HG03066 (cell line): ENCODE results near the gene PTGES3L.

Source experiments
- ATAC-seq: cut with Tn5 transposase; IDR thresholded peaks from one replicate; pipeline ENCODE4 v1.9.1; 2021; ENCODE audit warnings: low read depth; ENCODE audit not compliant: unreplicated experiment

The PTGES3L gene

DNA sequence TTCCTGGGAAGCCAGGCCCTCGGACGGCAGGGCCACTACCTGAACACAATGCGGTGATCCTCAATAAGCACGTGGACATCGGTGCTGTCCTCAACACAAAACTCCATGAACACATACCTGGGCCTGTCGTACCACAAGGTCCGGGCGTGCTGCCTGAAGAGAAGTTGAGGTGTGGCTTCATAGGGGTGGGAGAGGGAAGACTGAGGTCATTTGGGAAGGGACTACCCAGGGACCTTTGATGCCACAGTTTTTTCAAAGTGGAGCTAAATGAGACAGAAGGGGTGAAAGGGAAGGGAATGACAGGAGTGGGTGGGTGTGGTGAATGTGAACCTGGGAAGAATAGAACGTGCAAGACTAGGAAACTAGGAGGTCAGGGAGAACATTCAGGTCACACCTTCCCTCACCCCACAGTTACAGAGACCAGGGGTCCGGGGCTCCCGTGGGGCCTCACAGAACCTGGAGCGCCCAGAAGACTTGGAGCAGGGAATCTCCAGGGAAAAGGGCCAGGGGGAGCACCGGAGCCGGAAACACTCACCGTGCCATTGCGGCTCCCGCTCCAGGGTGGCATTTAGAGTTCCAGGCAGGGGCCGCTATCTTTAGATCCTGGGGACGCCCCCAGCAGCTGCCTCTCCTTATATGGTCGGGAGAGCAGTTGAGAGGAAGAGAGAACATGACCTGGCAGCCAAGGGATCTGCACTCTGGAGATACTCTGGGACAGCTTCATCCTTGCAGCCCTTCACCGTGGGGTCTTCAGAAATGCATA, at the start of gene PTGES3L:
Gene PTGES3L (minus strand): TSS at position 570 of the 763 bp plus-strand sequence. CDS start 27 bp downstream, at position 543.
- no peak for ATAC-seq

DNA sequence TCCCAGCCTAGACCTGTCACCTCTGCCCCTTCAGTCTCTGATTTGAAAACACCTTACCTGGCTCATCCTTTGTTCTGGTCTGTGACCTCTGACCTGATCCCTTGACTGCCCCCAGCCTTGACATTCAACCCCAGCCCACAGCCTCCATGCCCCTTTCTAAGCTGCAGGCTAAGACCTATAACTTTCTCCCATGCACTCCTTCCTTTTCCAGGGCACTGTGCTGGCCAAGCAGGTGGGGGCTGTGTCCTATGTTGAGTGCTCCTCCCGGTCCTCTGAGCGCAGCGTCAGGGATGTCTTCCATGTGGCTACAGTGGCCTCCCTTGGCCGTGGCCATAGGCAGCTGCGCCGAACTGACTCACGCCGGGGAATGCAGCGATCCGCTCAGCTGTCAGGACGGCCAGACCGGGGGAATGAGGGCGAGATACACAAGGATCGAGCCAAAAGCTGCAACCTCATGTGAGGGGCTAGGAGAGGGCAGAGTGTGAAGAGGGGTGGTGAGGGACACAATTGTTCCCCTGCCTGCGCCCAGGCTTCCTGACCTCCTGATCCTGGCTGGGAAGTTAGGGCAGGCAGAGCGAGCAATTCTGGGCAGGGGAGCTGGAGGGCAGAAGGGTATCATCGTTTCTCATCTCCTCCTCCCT, 48.5 kb upstream of the PTGES3L start:
- no peak for ATAC-seq

DNA sequence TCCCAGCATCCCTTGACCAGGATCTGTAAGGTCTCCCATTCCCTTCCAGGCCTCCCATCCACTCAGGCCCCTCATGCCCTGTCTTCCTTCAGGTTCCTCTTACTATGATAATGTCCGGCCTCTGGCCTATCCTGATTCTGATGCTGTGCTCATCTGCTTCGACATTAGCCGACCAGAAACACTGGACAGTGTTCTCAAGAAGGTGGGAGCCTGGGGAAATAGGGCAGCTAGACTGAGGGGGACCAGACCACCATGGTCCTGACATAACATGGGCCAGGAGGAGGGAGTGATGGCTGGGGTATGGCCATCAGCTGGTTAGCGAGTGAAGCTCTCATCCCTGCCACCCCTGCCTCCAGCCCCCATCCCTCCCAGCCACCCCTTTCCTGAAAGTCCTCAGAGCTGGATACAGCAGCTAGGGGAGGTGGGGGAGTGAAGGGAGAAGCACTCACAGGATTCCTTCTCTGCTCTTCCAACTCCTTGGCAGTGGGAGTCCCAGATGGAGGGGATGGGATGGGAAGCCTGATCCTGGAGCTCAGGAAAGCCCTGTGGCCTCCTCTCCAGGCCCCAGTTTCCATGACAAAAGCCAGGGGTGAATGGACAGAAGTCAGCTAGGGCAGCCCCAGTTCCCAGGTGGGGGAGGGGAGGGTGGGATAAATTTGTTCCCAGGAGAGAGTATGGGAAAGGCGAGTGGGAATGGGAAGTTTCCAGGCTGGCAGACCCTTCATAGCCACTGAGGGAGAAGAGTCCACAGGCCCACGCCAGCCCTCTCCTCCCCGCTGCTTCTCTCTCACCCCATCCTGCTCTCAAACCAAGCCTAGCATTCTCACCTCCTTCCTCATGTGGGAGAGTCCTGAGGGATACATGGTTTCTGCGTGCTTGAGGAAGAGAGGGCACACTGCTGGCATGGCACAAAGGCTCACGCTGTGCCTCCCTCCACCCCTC, 47.5 kb upstream of the PTGES3L start:
- no peak for ATAC-seq

DNA sequence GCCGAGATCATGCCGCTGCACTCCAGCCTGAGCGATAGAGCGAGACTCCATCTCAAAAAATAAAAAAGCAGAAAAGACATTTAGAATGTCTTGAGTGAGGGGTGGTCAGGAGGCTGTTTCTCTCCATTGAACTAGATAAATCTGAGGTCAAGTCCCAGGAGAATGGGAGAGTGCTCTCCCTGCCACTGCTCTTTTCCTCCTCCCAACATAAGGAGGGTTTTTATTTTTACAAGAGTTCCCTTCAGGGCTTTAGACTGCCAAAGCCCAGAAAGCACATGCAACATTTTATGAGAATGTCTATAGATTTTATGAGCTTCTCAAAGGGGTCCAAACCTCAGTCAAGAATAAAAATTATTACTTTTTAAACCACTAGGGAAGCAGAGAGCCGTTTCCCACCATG, 46.7 kb upstream of the PTGES3L start:
- no peak for ATAC-seq

DNA sequence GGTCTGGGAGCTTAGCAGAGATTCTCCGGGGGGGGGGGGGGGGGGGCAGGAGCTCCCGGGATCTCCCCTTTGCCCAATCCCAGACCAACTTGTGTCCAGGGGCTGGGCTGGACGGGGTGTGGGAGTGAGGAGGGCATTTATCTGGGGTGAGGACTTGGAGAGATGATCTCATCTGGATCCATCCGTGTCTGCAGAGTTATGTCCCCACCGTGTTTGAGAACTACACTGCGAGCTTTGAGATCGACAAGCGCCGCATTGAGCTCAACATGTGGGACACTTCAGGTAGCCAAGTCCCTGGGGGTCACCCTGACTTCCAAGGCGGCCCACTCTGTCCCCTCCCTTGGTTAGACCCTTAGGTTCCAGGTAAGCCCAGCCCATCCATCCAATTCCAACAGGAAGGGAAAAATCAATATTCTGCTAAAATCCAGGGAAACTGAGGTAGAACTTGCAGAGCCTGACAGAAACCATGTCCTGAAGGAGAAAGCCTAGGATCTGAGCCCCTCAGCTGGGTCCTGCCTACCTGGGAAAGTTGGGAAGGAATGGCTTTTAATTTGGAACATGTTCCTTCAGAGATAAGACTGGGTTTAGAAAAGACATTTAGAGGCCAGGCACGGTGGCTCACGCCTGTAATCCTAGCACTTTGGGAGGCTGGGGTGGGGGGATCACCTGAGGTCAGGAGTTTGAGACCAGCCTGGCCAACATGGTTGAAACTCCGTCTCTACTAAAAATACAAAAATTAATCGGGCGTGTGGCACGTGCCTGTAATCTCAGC, 46.1 kb upstream of the PTGES3L start:
- no peak for ATAC-seq

DNA sequence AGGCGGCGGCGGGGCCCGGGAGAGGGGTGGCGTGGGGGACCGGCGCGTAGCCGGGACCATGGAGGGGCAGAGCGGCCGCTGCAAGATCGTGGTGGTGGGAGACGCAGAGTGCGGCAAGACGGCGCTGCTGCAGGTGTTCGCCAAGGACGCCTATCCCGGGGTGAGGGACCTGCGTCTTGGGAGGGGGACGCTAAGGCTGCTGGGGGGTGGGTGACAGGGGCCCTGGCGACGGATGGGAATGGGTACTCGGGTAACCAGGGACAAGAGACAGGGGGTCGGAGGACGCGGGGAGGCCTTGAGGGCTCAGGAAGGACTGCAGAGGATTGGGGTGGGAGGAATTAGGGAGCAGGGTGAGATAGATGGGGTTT, 45.4 kb upstream of the PTGES3L start:
- ATAC-seq = no peak

DNA sequence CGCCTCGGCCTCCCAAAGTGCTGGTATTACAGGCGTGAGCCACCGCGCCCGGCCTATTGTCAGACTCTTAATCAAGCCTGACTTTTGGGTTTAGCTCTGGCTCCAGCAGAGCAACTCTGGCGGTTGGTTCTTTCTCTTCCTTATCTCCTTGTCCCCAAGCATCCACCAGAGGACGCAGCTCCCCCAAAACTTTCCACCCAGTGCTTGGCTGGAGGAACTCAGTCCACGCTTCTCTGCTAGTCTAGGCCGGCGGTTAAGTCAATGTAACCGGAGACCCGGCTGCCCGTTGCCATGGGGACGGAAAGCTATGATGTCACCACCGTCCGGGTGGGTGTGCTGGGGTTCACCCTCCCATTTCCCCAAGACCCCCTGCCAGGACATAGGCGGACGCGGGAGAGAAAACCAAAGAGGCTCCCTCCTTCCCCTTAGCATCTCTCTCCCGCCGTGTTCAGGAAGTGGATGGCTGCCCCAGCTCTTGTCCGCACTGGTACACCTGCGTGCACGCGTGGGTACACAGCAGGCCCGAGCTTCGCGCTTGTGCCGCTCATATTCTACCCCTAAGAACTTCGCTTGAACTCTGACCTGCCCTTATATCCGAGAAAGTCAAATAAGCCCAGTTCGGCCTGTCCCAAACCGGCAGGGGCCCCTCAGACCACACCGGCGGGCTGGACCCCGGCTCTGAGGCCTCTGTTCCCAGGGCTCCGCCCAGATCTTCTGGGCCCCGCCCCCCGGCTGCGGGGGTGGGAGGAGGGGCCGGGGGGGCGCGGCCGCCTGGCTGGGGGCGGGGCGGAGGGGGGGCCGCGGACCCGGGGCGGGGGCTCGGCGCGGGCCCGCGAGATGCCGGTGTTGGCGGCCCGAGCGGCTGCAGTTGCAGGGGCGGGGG, 44.8 kb upstream of the PTGES3L start, which contains the start of gene RND2:
Gene RND2 (plus strand): TSS at position 825 of the 883 bp plus-strand sequence. CDS start 117 bp downstream, outside the sequence.
- no peak for ATAC-seq

DNA sequence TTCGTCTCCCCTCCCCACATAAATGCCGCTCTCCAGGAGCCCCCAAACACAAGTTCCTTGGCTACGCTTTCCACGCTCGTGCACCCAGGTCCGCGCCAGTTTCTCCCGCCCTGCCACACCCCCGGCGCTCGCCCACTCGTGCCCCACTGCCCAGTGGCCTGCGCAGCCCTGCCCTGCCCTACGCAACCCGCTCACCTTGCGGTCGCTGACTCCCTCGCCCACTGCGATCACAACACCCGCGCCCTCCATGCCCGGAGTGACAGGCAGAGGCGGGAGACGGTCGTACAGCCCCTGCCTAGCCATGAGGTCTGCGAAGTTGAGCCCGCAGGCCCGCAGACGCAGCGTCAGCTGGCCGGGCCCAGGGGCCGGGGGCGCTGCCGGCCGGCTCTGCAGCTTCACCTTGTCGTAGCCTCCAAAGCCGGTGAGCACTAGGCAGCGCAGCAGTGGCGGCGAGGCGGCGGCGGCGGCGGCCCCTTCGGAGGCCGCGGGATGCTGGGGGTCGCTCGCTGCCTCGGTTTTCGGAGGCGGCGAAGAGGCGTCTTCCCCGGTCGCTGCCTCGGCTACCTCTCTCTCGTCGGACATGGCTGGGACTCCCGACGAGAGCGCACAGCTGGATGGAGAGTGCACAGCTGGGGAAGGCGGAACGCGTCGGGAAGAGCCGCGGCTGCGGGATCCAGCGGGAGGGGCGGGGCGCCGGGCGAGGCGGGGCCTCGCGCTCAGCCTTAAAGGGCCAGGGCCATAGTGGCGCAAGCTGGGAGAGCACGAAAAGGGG, 42.0 kb upstream of the PTGES3L start, which contains the start of gene VAT1:
Gene VAT1 (minus strand): TSS at position 645 of the 772 bp plus-strand sequence. CDS start 63 bp downstream, at position 582.
- no peak for ATAC-seq

DNA sequence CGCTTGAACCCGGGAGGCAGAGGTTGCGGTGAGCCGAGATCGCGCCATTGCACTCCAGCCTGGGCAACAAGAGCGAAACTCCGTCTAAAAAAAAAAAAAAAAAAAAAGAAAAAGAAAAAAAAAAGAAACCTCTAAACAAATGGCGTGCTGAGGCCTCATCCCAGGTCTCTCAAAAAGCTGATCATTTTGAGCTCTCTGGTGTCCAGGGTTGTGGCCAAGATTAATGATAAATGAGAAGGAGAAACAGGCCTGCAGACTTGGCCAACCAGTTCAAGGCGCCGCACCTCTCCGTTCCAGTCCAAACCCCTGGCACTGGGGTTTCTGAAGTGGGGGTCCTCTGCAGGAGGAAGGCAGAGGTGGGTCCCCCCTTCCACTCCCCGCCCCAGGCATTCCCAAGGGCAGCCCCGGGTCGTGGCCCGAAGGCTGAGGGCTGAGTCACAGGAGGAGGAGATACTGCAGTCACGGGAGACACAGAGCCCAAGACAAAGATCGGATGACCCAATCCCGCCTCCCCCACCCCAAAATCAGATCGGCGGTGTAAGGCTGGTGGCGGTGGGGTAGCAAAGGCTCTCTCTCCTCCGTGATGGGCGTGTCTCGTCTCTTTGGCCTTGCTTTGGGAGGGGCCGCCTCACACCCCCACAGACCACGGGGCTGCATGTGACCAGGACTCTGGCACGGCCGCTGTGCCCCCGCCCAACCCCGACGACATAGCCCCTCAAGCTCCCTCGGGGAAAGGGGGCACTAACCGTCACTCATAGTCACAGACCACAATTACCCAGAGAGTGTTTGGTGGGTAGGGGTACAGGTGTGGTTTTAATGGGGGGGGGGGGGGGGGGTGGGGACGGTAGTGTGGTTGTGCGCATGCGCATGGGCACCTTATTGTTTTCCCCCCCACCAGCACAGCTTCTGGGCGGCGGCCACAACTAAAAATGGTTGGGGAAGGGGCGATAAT, 41.2 kb upstream of the PTGES3L start:
- no peak for ATAC-seq

DNA sequence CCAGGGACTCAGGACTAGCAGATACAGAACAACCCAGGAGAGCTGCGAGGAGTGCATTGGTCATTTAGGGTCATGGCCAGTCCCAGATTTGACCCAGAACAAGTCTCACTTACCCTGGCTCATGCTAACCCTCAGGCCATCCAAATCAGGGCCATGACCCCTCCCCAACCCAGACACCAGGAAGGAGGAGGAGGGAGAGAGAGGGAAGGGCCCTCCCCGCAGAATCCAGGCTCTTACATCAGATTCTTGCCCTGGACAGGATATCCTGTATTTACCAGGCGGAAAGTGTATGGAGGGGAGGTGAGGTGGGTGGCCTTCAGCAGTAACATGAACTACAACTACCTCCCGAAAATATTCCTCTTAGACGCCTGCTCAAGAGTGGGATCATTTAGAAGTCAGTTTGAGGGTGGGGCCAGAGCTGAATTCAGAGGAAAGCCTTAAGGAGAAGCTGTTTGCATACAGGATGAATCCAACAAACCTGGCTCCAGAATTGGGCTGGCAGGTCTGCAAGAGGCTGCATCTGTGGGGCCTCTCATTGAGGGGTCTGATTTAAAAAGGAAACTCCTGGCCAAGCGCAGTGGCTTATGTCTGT, 40.2 kb upstream of the PTGES3L start:
- ATAC-seq = no peak

DNA sequence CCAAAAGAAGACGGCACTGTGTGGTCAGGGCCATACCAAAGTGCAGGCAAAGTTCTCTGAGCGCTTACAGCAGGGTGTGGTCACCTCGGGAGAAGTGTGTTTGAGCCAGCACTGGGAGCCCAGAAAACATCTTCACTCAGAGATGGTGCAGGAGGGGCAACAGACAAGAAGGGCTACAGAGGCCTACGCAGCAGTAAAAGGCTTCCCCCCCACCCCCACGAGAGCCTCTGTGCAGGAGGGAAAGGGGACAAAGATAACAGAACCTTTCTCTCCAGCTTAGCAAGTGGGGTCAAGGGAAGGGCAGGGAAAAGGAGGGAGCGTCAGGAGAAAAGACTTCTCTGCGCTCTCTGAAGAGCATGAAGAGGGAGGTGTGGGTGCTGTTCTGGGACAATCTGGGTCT, 39.5 kb upstream of the PTGES3L start:
- ATAC-seq = no peak

DNA sequence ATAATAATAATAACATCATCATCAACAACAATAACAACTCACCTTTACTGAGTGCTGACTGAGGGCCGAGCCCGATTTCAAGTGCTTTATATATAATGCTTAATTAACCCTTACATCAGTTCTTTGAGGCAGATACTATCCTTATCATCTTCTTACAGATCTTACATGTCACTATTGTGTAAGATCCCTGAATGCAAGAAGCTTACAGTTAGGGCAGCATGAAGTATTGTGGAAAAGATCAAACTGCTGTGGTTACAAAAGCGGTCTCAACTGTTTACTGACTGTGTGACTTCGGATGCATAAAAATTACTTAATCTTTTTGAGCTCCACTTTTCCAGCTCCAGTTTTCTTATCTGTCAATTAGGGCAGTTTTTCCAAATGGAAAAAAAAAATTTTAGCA, 39.1 kb upstream of the PTGES3L start:
- ATAC-seq = no peak

DNA sequence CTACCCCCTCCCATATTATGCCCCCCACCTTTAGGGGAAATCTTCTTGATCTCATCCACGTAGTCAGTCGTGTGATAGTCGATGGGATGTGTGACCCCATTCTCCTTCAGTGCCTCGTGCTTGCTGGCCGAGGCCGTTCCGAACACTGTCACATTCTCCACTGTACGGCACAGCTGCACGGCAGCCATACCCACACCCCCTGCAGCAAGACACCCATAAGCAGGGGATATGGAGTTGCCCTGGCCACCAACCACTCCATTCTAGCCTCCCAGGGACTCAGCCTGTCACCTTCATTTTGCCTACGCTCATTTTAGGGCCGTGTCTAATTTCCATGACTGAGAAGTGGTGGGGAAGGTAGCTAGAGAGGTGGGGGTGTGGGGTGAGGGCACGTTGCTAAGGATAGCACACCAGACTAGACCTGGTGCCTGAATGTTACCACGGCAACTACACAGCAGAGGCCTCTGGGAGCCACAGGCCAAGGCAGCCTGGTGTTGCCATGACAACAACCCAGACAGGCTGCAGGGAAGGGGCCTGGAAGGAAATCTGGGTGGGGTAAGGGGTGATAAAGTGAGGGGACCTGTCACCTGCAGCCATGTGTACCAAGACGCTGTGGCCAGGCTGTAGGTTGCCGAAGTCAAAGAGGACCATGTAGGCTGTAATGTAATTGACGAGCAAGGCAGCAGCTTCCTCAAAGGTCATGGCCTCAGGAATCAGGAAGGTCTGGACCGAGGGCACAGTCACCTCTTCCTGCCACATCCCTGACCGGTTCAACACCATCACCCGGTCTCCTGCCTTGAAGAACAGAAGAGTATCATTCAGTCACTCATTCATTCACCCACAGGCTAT, 38.4 kb upstream of the PTGES3L start:
- ATAC-seq = no peak

DNA sequence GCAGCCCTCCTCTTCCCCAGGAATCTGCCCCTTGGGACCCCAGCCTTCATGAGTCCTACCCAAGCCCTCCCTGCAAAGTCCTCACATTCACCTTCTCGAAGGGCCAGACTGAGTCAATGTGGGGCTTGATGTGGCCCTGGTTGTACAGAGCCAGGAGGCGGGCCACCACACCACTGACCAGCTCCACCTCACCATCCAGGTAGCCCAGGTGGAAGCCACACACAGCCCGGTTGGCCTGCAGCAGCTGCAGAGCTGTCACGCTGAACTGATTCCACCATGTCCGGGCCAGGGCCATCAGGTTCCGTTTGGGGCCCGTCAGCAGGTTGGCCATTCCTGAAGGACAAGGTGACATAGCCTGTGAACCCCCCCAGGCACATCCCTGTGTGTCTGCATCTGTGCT, 36.3 kb upstream of the PTGES3L start:
- no peak for ATAC-seq

DNA sequence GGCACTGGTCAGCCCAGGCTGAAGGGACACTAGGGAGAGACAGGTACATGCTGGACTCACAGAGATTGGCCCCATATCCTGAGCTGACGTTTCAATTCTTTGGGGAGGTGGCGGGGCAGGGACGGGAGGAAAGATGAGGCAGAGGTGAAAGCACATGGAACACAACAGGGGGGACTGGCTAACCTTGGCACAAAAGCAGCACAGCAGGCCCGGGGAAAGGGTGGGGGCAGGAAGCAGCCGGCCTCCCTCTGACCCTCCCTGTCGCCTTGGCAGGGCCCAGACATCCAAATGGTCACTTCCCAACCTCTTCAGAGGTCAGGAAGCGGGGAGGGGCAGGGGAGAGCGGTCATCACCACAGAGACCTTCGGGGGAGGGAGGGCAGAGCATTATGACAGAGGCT, 35.7 kb upstream of the PTGES3L start:
- no peak for ATAC-seq
